Measurements from ENCODE around the gene DONSON. TPM values are rescaled to one million over a fixed set of nuclear protein-coding genes. Genes with fewer than 3 reads are reported as not detected.

Gene DONSON
- total RNA-seq, 1 donor from 2014 or later, result 17.9 TPM

GRCh38 chr21:33544451-33545195 is 43.9 kb downstream of the DONSON start:
- no peak for TF ChIP-seq CTCF (IDR thresholded peaks at IDR 0.05)
- no peaks in the 10 kb centered on the region for H3K9me3 Mint-ChIP-seq (ENCODE audit: low read depth)
- no peaks in the 10 kb centered on the region for H3K27me3 Mint-ChIP-seq (ENCODE audit: low read depth)
- H3K36me3 Mint-ChIP-seq (ENCODE audit: low read depth), result peaks cover 6% of the 10 kb centered on the region
- no peak for DNase-seq (ENCODE audit: low spot score)
- peak overlapping the region; percentile 95 for H3K4me3 Mint-ChIP-seq (ENCODE audit: unreplicated experiment)
- peaks cover 40% of the 10 kb centered on the region for H3K4me1 Mint-ChIP-seq (ENCODE audit: low read depth)
- H3K27ac Mint-ChIP-seq (ENCODE audit: unreplicated experiment), result peak overlapping the region; percentile 100

- no peak for TF ChIP-seq CTCF (IDR thresholded peaks at IDR 0.05)
- H3K4me3 Mint-ChIP-seq (ENCODE audit: unreplicated experiment), result peak overlapping the region; percentile 95
- H3K27ac Mint-ChIP-seq (ENCODE audit: unreplicated experiment), result peak overlapping the region; percentile 100
- no peaks in the 10 kb centered on the region for H3K9me3 Mint-ChIP-seq (ENCODE audit: low read depth)
- no peaks in the 10 kb centered on the region for H3K27me3 Mint-ChIP-seq (ENCODE audit: low read depth)
- H3K36me3 Mint-ChIP-seq (ENCODE audit: low read depth), result peaks cover 4% of the 10 kb centered on the region
- peaks cover 40% of the 10 kb centered on the region for H3K4me1 Mint-ChIP-seq (ENCODE audit: low read depth)
- DNase-seq (ENCODE audit: low spot score), result no peak
These were observed 44.9 kb downstream of the DONSON start for GRCh38 chr21:33543505-33544129.

GRCh38 chr21:33542640-33543504 is 45.6 kb downstream of the DONSON start, which contains the start of gene SON:
SON (plus strand) TSS chr21:33543038; CDS start chr21:33543093, 55 bp downstream.
- no peaks in the 10 kb centered on the region for H3K27me3 Mint-ChIP-seq (ENCODE audit: low read depth)
- H3K36me3 Mint-ChIP-seq (ENCODE audit: low read depth), result peaks cover 4% of the 10 kb centered on the region
- no peaks in the 10 kb centered on the region for H3K9me3 Mint-ChIP-seq (ENCODE audit: low read depth)
- H3K4me1 Mint-ChIP-seq (ENCODE audit: low read depth), result peaks cover 40% of the 10 kb centered on the region
- peak within 1 kb of the TSS; percentile 95 for H3K4me3 Mint-ChIP-seq (ENCODE audit: unreplicated experiment)
- TF ChIP-seq CTCF (IDR thresholded peaks at IDR 0.05), result peak; percentile 9
- peak; percentile 99 for DNase-seq (ENCODE audit: low spot score)
- H3K27ac Mint-ChIP-seq (ENCODE audit: unreplicated experiment), result peak within 1 kb of the TSS; percentile 100

- no peak for DNase-seq (ENCODE audit: low spot score)
- peaks cover 40% of the 10 kb centered on the region for H3K4me1 Mint-ChIP-seq (ENCODE audit: low read depth)
- TF ChIP-seq CTCF (IDR thresholded peaks at IDR 0.05), result no peak
- no peaks in the 10 kb centered on the region for H3K9me3 Mint-ChIP-seq (ENCODE audit: low read depth)
- no peaks in the 10 kb centered on the region for H3K27me3 Mint-ChIP-seq (ENCODE audit: low read depth)
- H3K27ac Mint-ChIP-seq (ENCODE audit: unreplicated experiment), result peak within 1 kb of the TSS; percentile 100
- H3K36me3 Mint-ChIP-seq (ENCODE audit: low read depth), result peaks cover 9% of the 10 kb centered on the region
- H3K4me3 Mint-ChIP-seq (ENCODE audit: unreplicated experiment), result peak within 1 kb of the TSS; percentile 95
These were observed 46.5 kb downstream of the DONSON start, which contains the start of gene GART for GRCh38 chr21:33541756-33542639. GART (minus strand) TSS chr21:33542117; CDS start chr21:33539315, 2,802 bp downstream.

Data from chondrocyte (in vitro differentiated cells).